HepG2 (cell line): ENCODE data around the gene PPAN. TPM values are rescaled to one million over a fixed set of nuclear protein-coding genes. Genes with fewer than 3 reads are reported as not detected.

ENCODE experiments used
- AHDC1 ChIP-seq: sonication (generic); formaldehyde crosslinking; IDR thresholded peaks from 2 replicates; pipeline ENCODE4 v1.5.1; 2020; ENCODE audit warnings: mild to moderate bottlenecking, missing genetic modification reagents, borderline replicate concordance
- CBX5 ChIP-seq: sonication (generic); formaldehyde crosslinking; IDR thresholded peaks from 2 replicates; pipeline ENCODE4 v1.4.0; 2020; ENCODE audit warnings: missing genetic modification reagents, borderline replicate concordance
- CSRNP2 ChIP-seq: sonication (generic); formaldehyde crosslinking; conservative IDR thresholded peaks from 2 replicates; pipeline ENCODE4 v1.8.0; 2022; ENCODE audit warnings: low read depth, missing genetic modification reagents
- FOXJ3 ChIP-seq: sonication (generic); formaldehyde crosslinking; IDR thresholded peaks from 2 replicates; pipeline ENCODE4 v1.4.0; 2020; ENCODE audit warnings: missing genetic modification reagents, mild to moderate bottlenecking, borderline replicate concordance
- MTERF4 ChIP-seq: sonication (generic); formaldehyde crosslinking; IDR thresholded peaks from 2 replicates; pipeline ENCODE4 v1.8.0; 2023; ENCODE audit warnings: mild to moderate bottlenecking, missing genetic modification reagents
- POLR2AphosphoS5 ChIP-seq: IDR thresholded peaks from 2 replicates; pipeline ENCODE4 v1.6.1; 2012; ENCODE audit warnings: low read depth, low read length
- PRPF4 ChIP-seq: fragments of 200-400 bp; formaldehyde crosslinking; IDR thresholded peaks from 2 replicates; pipeline ENCODE4 v1.6.1; 2016; ENCODE audit warnings: low read length, low read depth; ENCODE audit not compliant: poor library complexity, severe bottlenecking
- SNRNP70 ChIP-seq: fragments of 200-400 bp; formaldehyde crosslinking; IDR thresholded peaks from 2 replicates; pipeline ENCODE4 v1.6.1; 2017; ENCODE audit warnings: mild to moderate bottlenecking, low read depth, low read length, moderate library complexity
- SYNCRIP ChIP-seq: fragments of 200-400 bp; formaldehyde crosslinking; IDR thresholded peaks from 2 replicates; pipeline ENCODE4 v1.6.1; 2018; ENCODE audit warnings: mild to moderate bottlenecking, low read depth, low read length; ENCODE audit not compliant: insufficient read depth
- TBX2 ChIP-seq: sonication (generic); formaldehyde crosslinking; IDR thresholded peaks from 2 replicates; pipeline ENCODE4 v1.5.0; 2020; ENCODE audit warnings: missing genetic modification reagents, mild to moderate bottlenecking, borderline replicate concordance
- ZHX1 ChIP-seq: sonication (generic); formaldehyde crosslinking; IDR thresholded peaks from 2 replicates; pipeline ENCODE4 v1.8.1; 2022; ENCODE audit warnings: low read depth, mild to moderate bottlenecking, missing genetic modification reagents
- ZNF296 ChIP-seq: sonication (generic); formaldehyde crosslinking; conservative IDR thresholded peaks from 2 replicates; pipeline ENCODE4 v1.5.0; 2020; ENCODE audit warnings: mild to moderate bottlenecking, missing genetic modification reagents
- ZNF687 ChIP-seq: sonication (generic); formaldehyde crosslinking; IDR thresholded peaks from 2 replicates; pipeline ENCODE4 v1.5.1; 2020; ENCODE audit warnings: mild to moderate bottlenecking, missing genetic modification reagents, moderate library complexity
- polyA plus RNA-seq, 8 experiments: library from polyadenylated mRNA; depleted of rRNA in 3 of 8; stranded (reverse) in 7 of 8; unstranded in 1 of 8; fragments of >200 nt; fragmentation: Illumina TruSeq in 4 of 8; extraction: Trizol in 4 of 8; gene quantifications; 2 replicates each; pipeline versions ENCODE4 v1.2.1 to v1.2.3, GENCODE V29; 2011 to 2016; ENCODE audit warnings: low read depth in 4 of 8, missing spikeins in 1 of 8, mixed read lengths in 1 of 8; ENCODE audit not compliant: insufficient read depth in 1 of 8
- total RNA-seq, 5 experiments: library from RNA; depleted of rRNA; stranded (reverse); fragments of >200 nt; fragmentation: Illumina TruSeq; extraction: Trizol; gene quantifications; 2 replicates each; pipeline ENCODE4 v1.2.3, GENCODE V29; 2016; ENCODE audit warnings: low read depth in 1 of 5

PPAN gene
- total and polyA plus RNA-seq, 2 of the 13 experiments (the other 11 are each of a cell fraction or from before 2014, with no cell fraction given): 36.2 to 41.9 TPM

GRCh38 chr19:10089801-10090375 is 16.3 kb upstream of the PPAN start (continued):
- TF ChIP-seq MTERF4 (CRISPR knock-in tag): no peak
- TF ChIP-seq AHDC1 (CRISPR knock-in tag): no peak
- no peak for TF ChIP-seq FOXJ3 (CRISPR knock-in tag)
- no peak for TF ChIP-seq TBX2
- TF ChIP-seq CSRNP2 (CRISPR knock-in tag): no peak
- no peak for TF ChIP-seq POLR2AphosphoS5
- TF ChIP-seq SNRNP70: no peak
- TF ChIP-seq PRPF4: no peak
- TF ChIP-seq ZNF296 (CRISPR knock-in tag): no peak
- 0 out of 2 replicates have a peak, but pooled peaks have one; percentile 12 for TF ChIP-seq ZNF687 (CRISPR knock-in tag)
- no peak for TF ChIP-seq SYNCRIP
- TF ChIP-seq CBX5 (CRISPR knock-in tag): no peak
- no peak; the same call in 1 of the 2 replicates for TF ChIP-seq ZHX1 (CRISPR knock-in tag)
